ENCODE results near the gene PCCA.

- TF ChIP-seq, protein P1, sequence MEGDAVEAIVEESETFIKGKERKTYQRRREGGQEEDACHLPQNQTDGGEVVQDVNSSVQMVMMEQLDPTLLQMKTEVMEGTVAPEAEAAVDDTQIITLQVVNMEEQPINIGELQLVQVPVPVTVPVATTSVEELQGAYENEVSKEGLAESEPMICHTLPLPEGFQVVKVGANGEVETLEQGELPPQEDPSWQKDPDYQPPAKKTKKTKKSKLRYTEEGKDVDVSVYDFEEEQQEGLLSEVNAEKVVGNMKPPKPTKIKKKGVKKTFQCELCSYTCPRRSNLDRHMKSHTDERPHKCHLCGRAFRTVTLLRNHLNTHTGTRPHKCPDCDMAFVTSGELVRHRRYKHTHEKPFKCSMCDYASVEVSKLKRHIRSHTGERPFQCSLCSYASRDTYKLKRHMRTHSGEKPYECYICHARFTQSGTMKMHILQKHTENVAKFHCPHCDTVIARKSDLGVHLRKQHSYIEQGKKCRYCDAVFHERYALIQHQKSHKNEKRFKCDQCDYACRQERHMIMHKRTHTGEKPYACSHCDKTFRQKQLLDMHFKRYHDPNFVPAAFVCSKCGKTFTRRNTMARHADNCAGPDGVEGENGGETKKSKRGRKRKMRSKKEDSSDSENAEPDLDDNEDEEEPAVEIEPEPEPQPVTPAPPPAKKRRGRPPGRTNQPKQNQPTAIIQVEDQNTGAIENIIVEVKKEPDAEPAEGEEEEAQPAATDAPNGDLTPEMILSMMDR (IDR thresholded peaks at IDR 0.05; ENCODE audit: extremely low read depth in 1 of 2, insufficient read depth in 1 of 2, low read depth in 1 of 2, low read length in 2 of 2): no peak
- TF ChIP-seq POLR2A (IDR thresholded peaks at IDR 0.05; ENCODE audit: low read depth, low read length) (no peak), JUN (IDR thresholded peaks at IDR 0.05; ENCODE audit: borderline replicate concordance, insufficient read depth, insufficient read length, low read depth) (no peak), MAX (IDR thresholded peaks at IDR 0.05; ENCODE audit: insufficient read depth, insufficient read length) (no peak), POLR2AphosphoS5 (IDR thresholded peaks at IDR 0.05; ENCODE audit: insufficient read depth, low read depth, low read length) (no peak), EZH2 (IDR thresholded peaks at IDR 0.05; ENCODE audit: borderline replicate concordance, low read depth, low read length, severe bottlenecking) (no peak), FOS (IDR thresholded peaks at IDR 0.05; ENCODE audit: borderline replicate concordance, insufficient read depth, low read length) (no peak), MYC (IDR thresholded peaks at IDR 0.05; ENCODE audit: low read depth, low read length) (no peak)
Measured at GRCh38 chr13:100483139-100483538, 394.2 kb downstream of the PCCA start.
